BE2C (cell line): ENCODE measurements around the gene THADA.

Experiments
- DNase-seq: peaks from one replicate; pipeline ENCODE4 v3.0.0-alpha.2; 2020
- H3K27me3 ChIP-seq: fragments of 250-450 bp; sonication (Bioruptor Pico); 2 replicates; pipeline ENCODE4 v1.5.1; 2020; ENCODE audit warnings: mild to moderate bottlenecking
- H3K36me3 ChIP-seq: fragments of 250-450 bp; sonication (Bioruptor Pico); 2 replicates; pipeline ENCODE4 v1.5.1; 2020; ENCODE audit warnings: mild to moderate bottlenecking
- H3K4me1 ChIP-seq: fragments of 250-450 bp; sonication (Bioruptor Pico); 2 replicates; pipeline ENCODE4 v1.5.1; 2020
- H3K4me3 ChIP-seq: 2 replicates; pipeline ENCODE4 v1.5.1; 2011; ENCODE audit warnings: low read depth, low read length
- H3K9me3 ChIP-seq: fragments of 250-450 bp; sonication (Bioruptor Pico); 2 replicates; pipeline ENCODE4 v1.5.1; 2020
- CTCF ChIP-seq: IDR thresholded peaks from 2 replicates; pipeline ENCODE4 v1.5.1; 2012; ENCODE audit warnings: mild to moderate bottlenecking, low read depth, low read length

Gene THADA

GRCh38 chr2:43531251-43531650, 64.6 kb downstream of the THADA start:
- Histone ChIP-seq H3K4me1 (no peaks in the 10 kb centered on the region), H3K27me3 (no peaks in the 10 kb centered on the region), H3K36me3 (peaks cover 11% of the 10 kb centered on the region), H3K9me3 (no peaks in the 10 kb centered on the region; the same call in 1 of the 2 replicates), H3K4me3 (no peak overlapping the region)
- DNase-seq, result no peak
- TF ChIP-seq CTCF, result no peak

- DNase-seq, result no peak
- H3K4me1 ChIP-seq, result peaks cover 10% of the 10 kb centered on the region
- H3K27me3 ChIP-seq, result no peaks in the 10 kb centered on the region
- H3K9me3 ChIP-seq, result no peaks in the 10 kb centered on the region
- peaks cover 21% of the 10 kb centered on the region for H3K36me3 ChIP-seq
- TF ChIP-seq CTCF, result no peak
- H3K4me3 ChIP-seq, result no peak overlapping the region
These were observed 68.8 kb downstream of the THADA start for GRCh38 chr2:43526994-43527393.

- DNase-seq, result no peak
- TF ChIP-seq CTCF, result no peak
- no peak overlapping the region for H3K4me3 ChIP-seq
These were observed 70.3 kb downstream of the THADA start for GRCh38 chr2:43525506-43525905.

GRCh38 chr2:43524177-43524965, 71.5 kb downstream of the THADA start:
- Histone ChIP-seq H3K36me3 (peaks cover 15% of the 10 kb centered on the region), H3K27me3 (no peaks in the 10 kb centered on the region), H3K4me3 (no peak overlapping the region), H3K4me1 (peaks cover 14% of the 10 kb centered on the region), H3K9me3 (no peaks in the 10 kb centered on the region)
- TF ChIP-seq CTCF, result peak; percentile 51
- DNase-seq, result no peak

More at GRCh38 chr2:43525506-43525905, 70.3 kb downstream of the THADA start:
- Histone ChIP-seq H3K27me3 (no peaks in the 10 kb centered on the region), H3K4me1 (peaks cover 10% of the 10 kb centered on the region), H3K9me3 (no peaks in the 10 kb centered on the region), H3K36me3 (peaks cover 15% of the 10 kb centered on the region)

GRCh38 chr2:43522177-43522576, 73.7 kb downstream of the THADA start:
- Histone ChIP-seq H3K27me3 (no peaks in the 10 kb centered on the region), H3K36me3 (peaks cover 15% of the 10 kb centered on the region), H3K4me3 (no peak overlapping the region), H3K9me3 (no peaks in the 10 kb centered on the region), H3K4me1 (peaks cover 21% of the 10 kb centered on the region)
- DNase-seq, result peak; percentile 22
- TF ChIP-seq CTCF, result no peak

GRCh38 chr2:43521568-43521967, 74.3 kb downstream of the THADA start:
- Histone ChIP-seq H3K9me3 (no peaks in the 10 kb centered on the region), H3K27me3 (no peaks in the 10 kb centered on the region), H3K4me1 (peaks cover 21% of the 10 kb centered on the region), H3K4me3 (no peak overlapping the region), H3K36me3 (peaks cover 15% of the 10 kb centered on the region)
- no peak for TF ChIP-seq CTCF
- peak; percentile 35 for DNase-seq
